BLaER1 (cell line): ENCODE measurements around the gene TPRG1.
A peak's percentile ranks its signal among the peaks of the same experiment; 100 is the strongest.

Experiments
- H3K27ac ChIP-seq: shearing (Covaris generic); formaldehyde crosslinking; 2 replicates; pipeline ENCODE4 v1.8.1; 2022
- H3K27me3 ChIP-seq: shearing (Covaris generic); formaldehyde crosslinking; 2 replicates; pipeline ENCODE4 v1.8.1; 2022
- H3K36me3 ChIP-seq: shearing (Covaris generic); formaldehyde crosslinking; 2 replicates; pipeline ENCODE4 v1.8.1; 2022
- H3K4me1 ChIP-seq: shearing (Covaris generic); formaldehyde crosslinking; 2 replicates; pipeline ENCODE4 v1.8.1; 2022
- H3K4me2 ChIP-seq: shearing (Covaris generic); formaldehyde crosslinking; 2 replicates; pipeline ENCODE4 v1.8.1; 2022
- H3K4me3 ChIP-seq: shearing (Covaris generic); formaldehyde crosslinking; 2 replicates; pipeline ENCODE4 v1.8.1; 2022
- H3K9ac ChIP-seq: shearing (Covaris generic); formaldehyde crosslinking; 2 replicates; pipeline ENCODE4 v1.8.1; 2022
- H3K9me3 ChIP-seq: shearing (Covaris generic); formaldehyde crosslinking; 2 replicates; pipeline ENCODE4 v1.8.1; 2022
- H4K20me1 ChIP-seq: shearing (Covaris generic); formaldehyde crosslinking; 2 replicates; pipeline ENCODE4 v1.8.1; 2022
- Cebpa-rat ChIP-seq: shearing (Covaris generic); IDR thresholded peaks from 2 replicates; pipeline ENCODE4 v1.8.1; 2022

The TPRG1 gene

DNA sequence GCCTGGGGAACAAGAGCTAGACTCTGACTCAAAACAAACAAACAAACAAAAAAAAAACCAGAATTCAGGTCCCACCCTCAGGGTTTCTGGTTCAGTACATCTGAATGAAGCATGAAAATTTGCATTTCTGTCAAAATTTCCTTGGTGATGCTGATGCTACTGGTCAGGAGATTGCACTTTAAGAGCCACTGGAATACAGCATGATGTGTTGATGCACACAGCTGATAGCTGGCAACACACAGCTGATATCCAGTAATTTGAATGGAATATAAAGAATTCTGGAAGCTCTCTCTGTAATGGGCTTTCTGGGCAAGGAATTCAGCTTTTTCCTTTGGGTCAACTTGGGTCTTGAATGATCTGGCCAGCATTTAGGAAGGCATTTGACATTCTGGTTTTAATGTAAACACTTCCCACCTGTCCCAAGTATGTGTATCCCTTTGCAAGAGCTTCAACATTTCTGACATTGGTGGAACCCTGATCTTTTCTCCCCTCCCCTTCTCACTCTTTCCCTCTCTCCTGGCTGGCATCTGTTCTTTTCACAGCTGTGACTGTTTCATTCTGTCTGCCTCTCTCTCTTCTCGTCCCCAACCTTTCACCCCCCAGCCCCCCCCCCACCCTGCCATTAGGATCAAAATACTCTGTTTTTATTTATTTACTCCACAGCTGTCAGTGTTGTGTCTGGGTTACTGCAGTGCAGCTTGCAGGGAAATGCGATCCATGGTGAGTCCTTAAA lies 189.5 kb downstream of the TPRG1 start:
- Histone ChIP-seq H3K27ac (no peak overlapping the region), H3K27me3 (no peaks in the 10 kb centered on the region), H3K4me3 (no peak overlapping the region), H3K4me2 (no peak overlapping the region), H3K9me3 (no peaks in the 10 kb centered on the region), H4K20me1 (no peaks in the 10 kb centered on the region), H3K9ac (no peak overlapping the region), H3K36me3 (no peaks in the 10 kb centered on the region), H3K4me1 (no peaks in the 10 kb centered on the region)
- no peak for TF ChIP-seq Cebpa-rat

DNA sequence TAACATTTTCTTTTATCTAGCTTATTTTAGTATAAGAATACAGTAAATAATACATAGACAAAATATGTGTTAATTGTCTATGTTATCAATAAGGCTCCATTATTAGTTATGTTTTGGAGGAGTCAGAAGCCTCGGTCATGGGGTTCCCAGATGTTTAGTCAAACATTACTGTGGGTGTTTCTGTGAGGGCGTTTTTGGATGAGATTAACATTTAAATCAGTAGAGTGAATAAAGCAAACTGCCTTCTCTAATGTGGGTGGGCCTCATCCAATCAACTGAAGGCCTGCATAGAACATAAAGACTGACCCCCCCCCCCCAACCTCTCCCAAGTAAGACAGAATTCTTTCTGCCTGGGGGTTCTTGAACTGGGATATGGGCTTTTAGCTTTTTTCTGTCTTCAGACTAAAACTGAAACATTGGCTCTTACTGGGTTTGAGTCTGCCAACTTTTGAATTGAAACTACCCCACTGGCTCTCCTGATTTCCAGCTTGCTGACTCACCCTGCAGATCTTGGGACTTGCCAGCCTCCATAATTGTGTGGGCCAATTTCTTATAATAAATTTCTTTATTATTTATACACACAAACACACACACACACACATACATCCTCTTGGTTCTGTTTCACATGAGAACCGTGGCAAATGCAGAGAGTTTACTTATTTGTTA lies 192.0 kb downstream of the TPRG1 start:
- H3K9me3 ChIP-seq = no peaks in the 10 kb centered on the region
- no peaks in the 10 kb centered on the region for H3K36me3 ChIP-seq
- H3K4me1 ChIP-seq = peaks cover 7% of the 10 kb centered on the region
- H3K4me3 ChIP-seq = no peak overlapping the region
- no peak overlapping the region for H3K27ac ChIP-seq
- H3K9ac ChIP-seq = no peak overlapping the region
- no peaks in the 10 kb centered on the region for H4K20me1 ChIP-seq
- no peak for TF ChIP-seq Cebpa-rat
- no peak overlapping the region for H3K4me2 ChIP-seq
- H3K27me3 ChIP-seq = no peaks in the 10 kb centered on the region

DNA sequence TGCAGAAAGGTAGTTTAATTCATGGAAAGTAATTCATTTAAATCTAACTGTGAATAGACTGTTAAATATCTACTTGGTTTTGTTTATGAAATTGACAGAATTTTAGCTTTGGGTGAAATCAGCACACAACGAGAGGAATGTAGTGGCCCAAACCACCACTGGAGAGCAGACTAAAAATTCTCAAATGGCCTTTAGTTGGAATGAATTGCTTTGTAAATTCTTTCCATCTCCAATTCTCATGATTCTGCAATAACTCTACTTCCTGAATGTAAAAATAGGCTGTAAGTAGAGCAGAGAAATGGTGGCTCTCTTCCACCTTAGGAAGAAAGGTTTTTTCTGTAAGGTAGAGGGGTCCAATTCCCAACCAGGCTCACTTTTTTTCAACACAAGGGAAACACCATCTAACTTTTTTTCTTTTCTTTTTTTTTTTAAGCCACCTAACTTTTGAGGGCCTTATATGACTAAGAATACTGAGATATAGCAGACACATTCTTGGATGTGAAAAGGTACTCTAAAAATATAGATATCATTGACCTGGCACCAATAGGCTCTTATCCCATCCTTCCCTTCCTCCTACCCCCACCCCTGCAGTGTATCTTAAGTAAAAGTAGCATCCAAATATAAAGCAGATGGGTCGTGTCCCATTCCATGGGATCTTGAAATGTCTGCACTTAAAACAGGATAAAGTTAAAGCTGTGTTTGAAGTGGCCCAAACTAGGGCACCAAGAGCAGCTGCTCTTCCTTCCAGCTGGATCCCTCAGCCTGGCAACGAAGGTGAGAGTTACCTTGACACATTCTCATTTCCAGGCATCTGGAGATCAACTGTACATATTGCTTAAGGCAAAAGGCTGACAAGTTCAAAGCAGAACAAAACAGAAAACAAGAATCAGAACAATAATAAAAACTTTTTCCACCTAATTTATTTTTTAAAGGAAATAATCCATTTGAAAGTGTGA lies 194.1 kb downstream of the TPRG1 start:
- no peaks in the 10 kb centered on the region for H3K9me3 ChIP-seq
- no peak overlapping the region for H3K4me2 ChIP-seq
- no peak overlapping the region for H3K27ac ChIP-seq
- H3K36me3 ChIP-seq = no peaks in the 10 kb centered on the region
- peaks cover 8% of the 10 kb centered on the region for H3K4me1 ChIP-seq
- H3K27me3 ChIP-seq = no peaks in the 10 kb centered on the region
- no peak overlapping the region for H3K9ac ChIP-seq
- no peak overlapping the region for H3K4me3 ChIP-seq
- TF ChIP-seq Cebpa-rat = no peak
- no peaks in the 10 kb centered on the region for H4K20me1 ChIP-seq

DNA sequence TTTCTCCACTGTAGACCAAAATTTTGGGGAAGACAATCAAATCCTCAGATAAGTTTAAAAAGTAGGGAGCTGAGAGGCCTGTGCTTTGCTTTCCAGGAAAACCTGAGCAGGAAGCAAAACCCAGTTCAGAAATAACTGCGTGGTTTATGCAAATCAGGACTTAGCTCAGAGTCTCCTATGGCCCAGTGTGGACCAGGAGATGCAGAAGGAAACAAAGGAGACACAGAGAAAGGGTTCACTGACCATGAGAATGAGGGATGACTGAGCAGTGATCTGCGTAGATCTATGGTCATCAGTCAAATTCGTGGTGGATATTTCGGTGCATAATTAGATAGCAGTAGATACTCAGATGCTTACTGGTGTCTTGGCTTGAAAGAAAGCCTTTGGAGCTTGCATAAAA lies 196.6 kb downstream of the TPRG1 start:
- Histone ChIP-seq H3K9ac (no peak overlapping the region), H3K9me3 (no peaks in the 10 kb centered on the region), H3K36me3 (no peaks in the 10 kb centered on the region), H3K27me3 (no peaks in the 10 kb centered on the region), H3K4me1 (peaks cover 13% of the 10 kb centered on the region), H3K27ac (no peak overlapping the region), H3K4me3 (no peak overlapping the region), H3K4me2 (peak overlapping the region; percentile 43), H4K20me1 (no peaks in the 10 kb centered on the region)
- no peak for TF ChIP-seq Cebpa-rat

DNA sequence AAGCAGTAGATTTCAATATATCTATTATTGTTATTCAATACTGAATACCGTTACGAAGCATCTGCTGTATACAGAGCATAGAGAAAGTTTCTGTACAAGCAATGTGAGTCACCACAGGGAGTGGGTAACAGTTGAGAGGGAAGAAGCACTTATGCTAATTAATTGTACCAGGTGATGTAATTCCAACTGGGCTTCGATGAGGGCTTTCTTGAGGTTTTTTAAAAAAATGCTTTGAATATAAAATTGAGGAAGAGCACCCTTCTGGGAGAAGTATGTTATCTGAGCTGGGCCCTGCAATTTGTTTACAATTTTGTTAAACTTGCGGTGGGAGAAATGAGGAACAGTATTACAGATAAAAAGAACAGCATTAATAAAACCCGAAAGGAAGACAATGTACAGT lies 197.9 kb downstream of the TPRG1 start:
- Histone ChIP-seq H3K36me3 (no peaks in the 10 kb centered on the region), H3K27me3 (no peaks in the 10 kb centered on the region), H3K9me3 (no peaks in the 10 kb centered on the region), H3K4me3 (no peak overlapping the region), H3K9ac (no peak overlapping the region), H3K4me1 (peaks cover 13% of the 10 kb centered on the region), H4K20me1 (no peaks in the 10 kb centered on the region), H3K27ac (no peak overlapping the region), H3K4me2 (no peak overlapping the region)
- TF ChIP-seq Cebpa-rat = no peak

DNA sequence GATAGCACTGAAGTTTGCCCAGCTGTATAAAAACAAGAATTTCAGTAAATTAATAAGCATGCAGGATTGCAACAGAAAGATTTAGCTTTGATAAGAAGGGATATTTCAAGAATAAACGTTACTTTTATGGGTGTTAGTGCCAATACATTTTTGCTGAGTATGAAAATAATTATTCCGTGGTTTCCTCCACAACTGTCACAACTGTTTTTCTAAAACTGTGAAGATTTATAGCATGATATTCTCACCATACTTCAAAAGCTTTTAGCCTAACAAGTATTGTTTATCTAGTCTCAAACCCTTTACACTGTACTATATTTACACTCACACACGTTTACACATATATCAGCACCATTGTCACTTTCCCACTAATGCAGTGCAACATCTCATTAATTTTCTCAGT lies 200.5 kb downstream of the TPRG1 start:
- TF ChIP-seq Cebpa-rat = no peak
- H3K27ac ChIP-seq = no peak overlapping the region

More for the DNA sequence above, 200.5 kb downstream of the TPRG1 start:
- H3K36me3 ChIP-seq = no peaks in the 10 kb centered on the region
- no peak overlapping the region for H3K9ac ChIP-seq
- no peaks in the 10 kb centered on the region for H3K27me3 ChIP-seq
- no peak overlapping the region for H3K4me3 ChIP-seq
- H3K4me2 ChIP-seq = no peak overlapping the region
- no peaks in the 10 kb centered on the region for H3K9me3 ChIP-seq
- H3K4me1 ChIP-seq = peaks cover 13% of the 10 kb centered on the region
- no peaks in the 10 kb centered on the region for H4K20me1 ChIP-seq
